Neuronal stem cell (in vitro differentiated cells): ENCODE results near the gene SMPDL3B.

ENCODE experiments used
- DNase-seq: peaks from one replicate; pipeline ENCODE4 v3.0.0-alpha.2; 2013; ENCODE audit warnings: low spot score
- H2AFZ ChIP-seq: one replicate; pipeline ENCODE4 v1.6.1; 2013; ENCODE audit warnings: mild to moderate bottlenecking, low read length, inconsistent platforms
- H2AK5ac ChIP-seq: 2 replicates; pipeline ENCODE4 v1.6.1; 2013; ENCODE audit warnings: low read depth, mild to moderate bottlenecking, inconsistent platforms, low read length, moderate library complexity, mixed read lengths
- H2BK120ac ChIP-seq: 2 replicates; pipeline ENCODE4 v1.6.1; 2013; ENCODE audit warnings: low read depth, mild to moderate bottlenecking, inconsistent platforms, low read length, moderate library complexity, mixed read lengths
- H2BK12ac ChIP-seq: one replicate; pipeline ENCODE4 v1.6.1; 2013; ENCODE audit warnings: low read length, inconsistent platforms
- H2BK15ac ChIP-seq: 2 replicates; pipeline ENCODE4 v1.6.1; 2013; ENCODE audit warnings: mild to moderate bottlenecking, low read length, inconsistent platforms, mixed read lengths
- H2BK5ac ChIP-seq: one replicate; pipeline ENCODE4 v1.6.1; 2013; ENCODE audit warnings: inconsistent platforms, mild to moderate bottlenecking, low read length, moderate library complexity
- H3K14ac ChIP-seq: one replicate; pipeline ENCODE4 v1.6.1; 2013; ENCODE audit warnings: low read length, inconsistent platforms
- H3K18ac ChIP-seq: 2 replicates; pipeline ENCODE4 v1.6.1; 2013; ENCODE audit warnings: low read length, inconsistent platforms
- H3K23ac ChIP-seq: 2 replicates; pipeline ENCODE4 v1.6.1; 2013; ENCODE audit warnings: low read depth, mild to moderate bottlenecking, mixed read lengths, low read length, inconsistent platforms; ENCODE audit not compliant: poor library complexity
- H3K27ac ChIP-seq: replicated peaks from 3 replicates; pipeline ENCODE4 v1.5.1; 2013; ENCODE audit warnings: low read length, inconsistent platforms
- H3K27me3 ChIP-seq, 3 experiments: 2 replicates each; pipeline ENCODE4 v1.6.1; 2013; ENCODE audit warnings: low read length in 3 of 3, mild to moderate bottlenecking in 2 of 3, inconsistent platforms in 1 of 3, low read depth in 1 of 3, mixed read lengths in 1 of 3, moderate library complexity in 1 of 3; ENCODE audit not compliant: control insufficient read depth in 3 of 3, insufficient read depth in 3 of 3
- H3K36me3 ChIP-seq, 2 donors: replicated peaks in 1 of 2; 2 replicates each; pipeline ENCODE4 v1.6.1; 2013; ENCODE audit warnings: low read length in 2 of 2; ENCODE audit not compliant: control insufficient read depth in 2 of 2, insufficient read depth in 2 of 2
- H3K4ac ChIP-seq: 2 replicates; pipeline ENCODE4 v1.6.1; 2013; ENCODE audit warnings: inconsistent platforms, mild to moderate bottlenecking, low read length, moderate library complexity
- H3K4me1 ChIP-seq, 2 donors: 1 replicate in 1 of 2; 2 replicates in 1 of 2; pipeline ENCODE4 v1.6.1; 2013; ENCODE audit warnings: low read length in 2 of 2, low read depth in 1 of 2; ENCODE audit not compliant: control insufficient read depth in 2 of 2, insufficient read depth in 1 of 2
- H3K4me2 ChIP-seq: one replicate; pipeline ENCODE4 v1.6.1; 2013; ENCODE audit warnings: mild to moderate bottlenecking, low read length, inconsistent platforms; ENCODE audit not compliant: insufficient read depth, poor library complexity, severe bottlenecking
- H3K4me3 ChIP-seq, 2 donors: 2 replicates each; pipeline ENCODE4 v1.5.1; 2013; ENCODE audit warnings: low read length in 2 of 2, mild to moderate bottlenecking in 2 of 2, inconsistent platforms in 1 of 2, moderate library complexity in 1 of 2
- H3K79me1 ChIP-seq: one replicate; pipeline ENCODE4 v1.6.1; 2013; ENCODE audit warnings: low read depth, mild to moderate bottlenecking, inconsistent platforms, low read length, moderate library complexity
- H3K9ac ChIP-seq: one replicate; pipeline ENCODE4 v1.6.1; 2013; ENCODE audit warnings: mild to moderate bottlenecking, low read depth, low read length, inconsistent platforms; ENCODE audit not compliant: poor library complexity
- H3K9me3 ChIP-seq, 2 donors: replicated peaks in 1 of 2; 2 replicates each; pipeline versions ENCODE3 to v1.6.1; 2013; ENCODE audit warnings: low read length in 2 of 2, mild to moderate bottlenecking in 2 of 2, inconsistent platforms in 1 of 2, low read depth in 1 of 2, mixed read lengths in 1 of 2, moderate library complexity in 1 of 2; ENCODE audit not compliant: control insufficient read depth in 2 of 2, insufficient read depth in 1 of 2
- H4K8ac ChIP-seq: one replicate; pipeline ENCODE4 v1.6.1; 2013; ENCODE audit warnings: low read depth, mild to moderate bottlenecking, inconsistent platforms, low read length, moderate library complexity
- H4K91ac ChIP-seq: one replicate; pipeline ENCODE4 v1.6.1; 2013; ENCODE audit warnings: low read length, low read depth, mild to moderate bottlenecking, inconsistent platforms; ENCODE audit not compliant: poor library complexity
- WGBS, 2 donors: extraction: QIAGEN DNeasy Blood & Tissue Kit; methylation state at CpG; one replicate each; pipeline ENCODE4 v1.1.7; 2013; ENCODE audit warnings: missing lambda C conversion rate in 2 of 2, mixed read lengths in 1 of 2; ENCODE audit not compliant: insufficient read length in 2 of 2, insufficient replicate concordance in 1 of 2; ENCODE audit errors: extremely low coverage in 2 of 2; 5-methylcytosine and 5-hydroxymethylcytosine counted together

Gene SMPDL3B

GRCh38 chr1:27973771-27974416 is 39.1 kb downstream of the SMPDL3B start:
- H3K18ac ChIP-seq: no peak overlapping the region
- WGBS, 2 donors: no CpG with 5 or more reads among the region's 4 CpGs
- no peak overlapping the region for H3K4me3 ChIP-seq

GRCh38 chr1:27974417-27974781 is 39.6 kb downstream of the SMPDL3B start:
- Histone ChIP-seq H3K4me1 (no peaks in the 10 kb centered on the region), H4K91ac (no peak overlapping the region), H3K79me1 (no peaks in the 10 kb centered on the region), H4K8ac (no peak overlapping the region), H3K9me3 (no peaks in the 10 kb centered on the region), H2BK120ac (no peak overlapping the region), H2BK12ac (no peak overlapping the region), H2AFZ (no peak overlapping the region), H3K4me2 (no peak overlapping the region), H2BK15ac (no peak overlapping the region), H2AK5ac (no peak overlapping the region), H3K4me3 (no peak overlapping the region), H3K18ac (no peak overlapping the region), H3K9ac (no peak overlapping the region), H3K27ac (no peak overlapping the region), H3K14ac (no peak overlapping the region), H3K27me3 (no peaks in the 10 kb centered on the region), H3K36me3 (peaks cover 10 to 59% of the 10 kb centered on the region in 2 donors), H3K23ac (no peak overlapping the region), H3K4ac (no peak overlapping the region), H2BK5ac (no peak overlapping the region)
- no peak for DNase-seq

More at GRCh38 chr1:27973771-27974416, 39.1 kb downstream of the SMPDL3B start:
- Histone ChIP-seq H3K4me2 (no peak overlapping the region), H3K9ac (no peak overlapping the region), H3K23ac (no peak overlapping the region), H2BK15ac (no peak overlapping the region), H4K91ac (no peak overlapping the region), H3K4ac (no peak overlapping the region), H3K4me1 (no peaks in the 10 kb centered on the region), H3K27ac (no peak overlapping the region), H3K27me3 (no peaks in the 10 kb centered on the region), H2BK5ac (no peak overlapping the region), H2BK12ac (no peak overlapping the region), H3K79me1 (no peaks in the 10 kb centered on the region), H3K14ac (no peak overlapping the region), H2AFZ (no peak overlapping the region), H3K9me3 (no peaks in the 10 kb centered on the region), H4K8ac (no peak overlapping the region), H3K36me3 (peaks cover 10 to 59% of the 10 kb centered on the region in 2 donors), H2BK120ac (no peak overlapping the region), H2AK5ac (no peak overlapping the region)
- DNase-seq: no peak

GRCh38 chr1:27979151-27979858 is 44.5 kb downstream of the SMPDL3B start:
- DNase-seq: no peak
- H2BK15ac ChIP-seq: no peak overlapping the region
- H2BK5ac ChIP-seq: no peak overlapping the region
- H2AK5ac ChIP-seq: no peak overlapping the region
- H3K4me1 ChIP-seq: no peaks in the 10 kb centered on the region
- WGBS, 2 donors: no CpG with 5 or more reads among the region's 1 CpG
- H3K9ac ChIP-seq: no peak overlapping the region
- H3K79me1 ChIP-seq: no peaks in the 10 kb centered on the region
- H2AFZ ChIP-seq: no peak overlapping the region
- no peak overlapping the region for H3K23ac ChIP-seq
- H2BK12ac ChIP-seq: no peak overlapping the region
- H4K91ac ChIP-seq: no peak overlapping the region
- H3K4me3 ChIP-seq: no peak overlapping the region
- no peak overlapping the region for H3K27ac ChIP-seq
- H3K4ac ChIP-seq: no peak overlapping the region
- peaks cover 5 to 30% of the 10 kb centered on the region in 2 donors for H3K36me3 ChIP-seq
- no peak overlapping the region for H3K4me2 ChIP-seq
- H4K8ac ChIP-seq: no peak overlapping the region
- H3K27me3 ChIP-seq: no peaks in the 10 kb centered on the region
- H3K14ac ChIP-seq: no peak overlapping the region
- H3K18ac ChIP-seq: no peak overlapping the region
- H2BK120ac ChIP-seq: no peak overlapping the region
- no peaks in the 10 kb centered on the region for H3K9me3 ChIP-seq

GRCh38 chr1:27979859-27980201 is 45.0 kb downstream of the SMPDL3B start:
- Histone ChIP-seq H3K4me2 (no peak overlapping the region), H2BK5ac (no peak overlapping the region), H2BK15ac (no peak overlapping the region), H4K8ac (no peak overlapping the region), H3K79me1 (no peaks in the 10 kb centered on the region), H3K4ac (no peak overlapping the region), H3K27me3 (no peaks in the 10 kb centered on the region), H3K18ac (no peak overlapping the region), H2AK5ac (no peak overlapping the region), H2BK12ac (no peak overlapping the region), H2AFZ (no peak overlapping the region), H3K4me3 (no peak overlapping the region), H3K9me3 (no peaks in the 10 kb centered on the region), H3K36me3 (peaks cover 5 to 28% of the 10 kb centered on the region in 2 donors), H3K23ac (no peak overlapping the region), H3K14ac (no peak overlapping the region), H3K27ac (no peak overlapping the region), H4K91ac (no peak overlapping the region), H3K4me1 (no peaks in the 10 kb centered on the region), H2BK120ac (no peak overlapping the region), H3K9ac (no peak overlapping the region)
- DNase-seq: no peak
- no CpG with 5 or more reads among the region's 2 CpGs for WGBS, 2 donors
